HCT116 (cell line): ENCODE results near the gene LRRN2.

ENCODE experiments used
- JUND ChIP-seq: IDR thresholded peaks from 2 replicates; pipeline ENCODE4 v1.6.1; 2012
- YY1 ChIP-seq: IDR thresholded peaks from 2 replicates; pipeline ENCODE4 v1.6.1; 2011; ENCODE audit warnings: low read length, low read depth, moderate library complexity, mild to moderate bottlenecking; ENCODE audit not compliant: insufficient replicate concordance; ENCODE audit errors: extremely low read depth
- TF ChIP-seq, protein P1 (sequence below), 3 experiments: fragments of 200-600 bp in 1 of 3; sonication (generic) in 1 of 3; IDR thresholded peaks in 2 of 3; conservative IDR thresholded peaks in 1 of 3; 2 replicates each; pipeline ENCODE4 v1.5.1; 2012 to 2017; ENCODE audit warnings: low read depth in 2 of 3, low read length in 2 of 3, antibody characterized with exemption in 1 of 3, borderline replicate concordance in 1 of 3, control low read depth in 1 of 3, mild to moderate bottlenecking in 1 of 3, mixed read lengths in 1 of 3, mixed run types in 1 of 3, moderate library complexity in 1 of 3; ENCODE audit not compliant: insufficient read depth in 1 of 3

DNA sequence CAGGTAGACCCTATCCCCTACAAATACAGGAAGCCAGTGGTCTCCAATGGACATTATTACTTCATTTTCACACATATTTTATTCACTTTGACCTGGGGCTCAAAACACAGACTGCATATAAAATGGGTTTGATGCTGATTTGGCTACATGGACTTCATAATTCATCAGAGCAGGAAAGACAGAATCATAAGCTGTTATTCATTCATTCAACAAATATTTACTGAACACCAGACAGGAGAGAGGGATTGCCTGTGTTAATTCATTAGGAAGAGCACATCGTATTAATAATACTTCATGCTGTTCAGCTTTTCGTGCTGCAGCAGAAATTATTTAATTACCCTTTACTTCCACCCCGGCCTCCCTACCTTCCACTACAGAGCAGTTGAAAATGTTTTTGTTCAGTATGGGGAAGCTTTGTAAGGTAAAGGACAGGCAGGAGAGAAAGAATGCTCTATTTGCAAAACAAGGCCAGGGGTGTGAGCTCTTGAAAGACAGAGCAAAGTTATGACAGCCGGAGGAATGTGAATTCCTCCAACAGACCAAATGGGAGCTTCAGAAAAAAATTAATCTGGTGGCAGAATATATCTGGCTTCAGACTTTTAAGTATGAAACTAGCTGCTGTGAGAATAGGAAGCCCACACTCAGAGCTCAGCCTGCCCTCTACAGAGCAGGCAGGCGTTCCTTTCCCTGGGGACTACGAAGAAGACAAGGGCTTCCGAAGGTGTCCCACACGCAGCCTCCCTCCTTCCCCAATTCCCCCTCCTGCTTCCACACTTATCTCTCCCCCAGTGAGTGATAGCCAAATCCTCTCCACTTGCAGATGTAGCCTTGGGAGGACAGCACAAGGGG lies 111.3 kb downstream of the LRRN2 start:
- TF ChIP-seq, protein P1, sequence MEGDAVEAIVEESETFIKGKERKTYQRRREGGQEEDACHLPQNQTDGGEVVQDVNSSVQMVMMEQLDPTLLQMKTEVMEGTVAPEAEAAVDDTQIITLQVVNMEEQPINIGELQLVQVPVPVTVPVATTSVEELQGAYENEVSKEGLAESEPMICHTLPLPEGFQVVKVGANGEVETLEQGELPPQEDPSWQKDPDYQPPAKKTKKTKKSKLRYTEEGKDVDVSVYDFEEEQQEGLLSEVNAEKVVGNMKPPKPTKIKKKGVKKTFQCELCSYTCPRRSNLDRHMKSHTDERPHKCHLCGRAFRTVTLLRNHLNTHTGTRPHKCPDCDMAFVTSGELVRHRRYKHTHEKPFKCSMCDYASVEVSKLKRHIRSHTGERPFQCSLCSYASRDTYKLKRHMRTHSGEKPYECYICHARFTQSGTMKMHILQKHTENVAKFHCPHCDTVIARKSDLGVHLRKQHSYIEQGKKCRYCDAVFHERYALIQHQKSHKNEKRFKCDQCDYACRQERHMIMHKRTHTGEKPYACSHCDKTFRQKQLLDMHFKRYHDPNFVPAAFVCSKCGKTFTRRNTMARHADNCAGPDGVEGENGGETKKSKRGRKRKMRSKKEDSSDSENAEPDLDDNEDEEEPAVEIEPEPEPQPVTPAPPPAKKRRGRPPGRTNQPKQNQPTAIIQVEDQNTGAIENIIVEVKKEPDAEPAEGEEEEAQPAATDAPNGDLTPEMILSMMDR (IDR thresholded peaks at IDR 0.05 in 2 of 3, conservative IDR thresholded peaks at IDR 0.05 in 1 of 3; ENCODE audit: borderline replicate concordance in 1 of 3, insufficient read depth in 1 of 3, low read depth in 2 of 3, low read length in 2 of 3): no peak
- TF ChIP-seq YY1: no peak
- TF ChIP-seq JUND: no peak
